SU-DHL-6 (cell line): ENCODE measurements around the gene BLCAP.

Experiments used
- H2AFZ ChIP-seq: fragments of 200-600 bp; sonication (generic); 2 replicates; pipeline ENCODE4 v1.6.1; 2014; ENCODE audit warnings: low read depth, mild to moderate bottlenecking, moderate library complexity, mixed read lengths, antibody characterized with exemption, low read length; ENCODE audit not compliant: severe bottlenecking
- H3F3A ChIP-seq: fragments of 200-600 bp; shearing (Covaris generic); 2 replicates; pipeline ENCODE4 v1.6.0; 2016; ENCODE audit warnings: antibody characterized with exemption, mild to moderate bottlenecking; ENCODE audit not compliant: insufficient read depth
- H3K27ac ChIP-seq: fragments of 200-600 bp; sonication (generic); 2 replicates; pipeline ENCODE4 v1.5.1; 2016; ENCODE audit warnings: low read depth, mild to moderate bottlenecking, low read length, moderate library complexity, mixed read lengths
- H3K27me3 ChIP-seq: fragments of 200-600 bp; sonication (generic), shearing (Covaris generic); 2 replicates; pipeline ENCODE4 v1.6.0; 2014; ENCODE audit warnings: mild to moderate bottlenecking, low read length
- H3K36me3 ChIP-seq: fragments of 200-600 bp; sonication (generic); 2 replicates; pipeline ENCODE4 v1.6.1; 2014; ENCODE audit warnings: mild to moderate bottlenecking, low read length, mixed read lengths
- H3K4me2 ChIP-seq: fragments of 300-600, 200-600 bp; shearing (Covaris generic), sonication (generic); 2 replicates; pipeline ENCODE4 v1.6.0; 2014; ENCODE audit warnings: low read length, low read depth, mild to moderate bottlenecking; ENCODE audit not compliant: poor library complexity, severe bottlenecking
- H3K4me3 ChIP-seq: fragments of 200-600 bp; sonication (generic); 2 replicates; pipeline ENCODE4 v1.5.1; 2014; ENCODE audit warnings: antibody characterized with exemption, low read length, mild to moderate bottlenecking, mixed read lengths; ENCODE audit not compliant: insufficient read depth, poor library complexity, severe bottlenecking
- H3K79me2 ChIP-seq: fragments of 200-600 bp; sonication (generic); 2 replicates; pipeline ENCODE4 v1.6.1; 2014; ENCODE audit warnings: mild to moderate bottlenecking, low read length, moderate library complexity; ENCODE audit not compliant: insufficient read depth
- H3K9ac ChIP-seq: fragments of 200-600 bp; sonication (generic); 2 replicates; pipeline ENCODE4 v1.7.0; 2014; ENCODE audit warnings: mild to moderate bottlenecking, low read length
- H3K9me2 ChIP-seq: fragments of 200-600 bp; sonication (generic); replicated peaks from 2 replicates; pipeline ENCODE4 v1.6.1; 2014; ENCODE audit warnings: low read length; ENCODE audit not compliant: insufficient read depth
- H3K9me3 ChIP-seq: fragments of 200-600 bp; sonication (generic); 2 replicates; pipeline ENCODE4 v1.6.1; 2014; ENCODE audit warnings: low read length, mixed read lengths; ENCODE audit not compliant: insufficient read depth
- H4K20me1 ChIP-seq: fragments of 200-600 bp; sonication (generic); 2 replicates; pipeline ENCODE4 v1.6.1; 2014; ENCODE audit warnings: low read depth, mild to moderate bottlenecking, antibody characterized with exemption, low read length, moderate library complexity, mixed read lengths
- EZH2phosphoT487 ChIP-seq: fragments of 200-600 bp; sonication (generic), shearing (Covaris generic); conservative IDR thresholded peaks from 2 replicates; pipeline ENCODE4 v1.6.1; 2018; ENCODE audit warnings: mild to moderate bottlenecking, antibody characterized with exemption, low read length, moderate library complexity, mixed read lengths
- TF ChIP-seq, protein P1 (sequence below): fragments of 200-600 bp; sonication (generic); IDR thresholded peaks from one replicate; pipeline ENCODE4 v1.5.1; 2017; ENCODE audit warnings: antibody characterized with exemption, mild to moderate bottlenecking, low read length, moderate library complexity; ENCODE audit not compliant: insufficient read depth, poor library complexity, severe bottlenecking

BLCAP gene

DNA sequence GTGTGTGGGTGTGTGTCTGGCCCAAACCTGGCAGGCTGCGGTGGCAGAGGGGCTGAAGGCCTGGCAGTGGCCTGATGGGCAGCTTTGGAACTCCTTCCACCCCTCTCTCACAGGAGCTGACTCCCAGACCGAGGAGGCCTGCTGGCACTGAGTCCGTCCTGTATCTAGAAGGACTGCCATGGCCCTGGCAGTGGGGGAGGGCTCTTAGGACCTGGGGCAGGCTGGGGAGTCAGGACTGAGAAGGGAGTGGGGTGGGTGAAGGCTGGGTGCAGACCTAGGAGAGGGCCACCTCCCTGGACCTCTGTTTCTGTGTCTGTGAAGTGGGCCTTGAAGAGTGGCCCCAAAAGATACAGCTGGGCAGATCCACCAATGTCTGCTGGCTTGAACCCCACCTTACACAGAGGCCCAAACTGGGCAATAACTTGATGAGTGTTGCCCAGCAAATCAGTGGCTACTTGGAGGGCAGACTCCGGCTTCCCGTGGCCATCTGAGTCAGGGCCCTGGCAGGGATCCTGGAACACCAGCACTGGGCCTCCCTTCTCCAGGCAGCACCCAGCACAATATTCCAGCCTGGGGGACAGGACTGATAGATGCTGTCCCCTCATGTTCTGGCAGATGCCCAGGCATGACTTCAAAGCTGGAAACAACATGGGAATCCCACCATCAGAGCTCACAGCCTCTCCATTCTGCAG, 46.7 kb upstream of the BLCAP start:
- Histone ChIP-seq H3K9ac (no peak overlapping the region), H4K20me1 (no peaks in the 10 kb centered on the region), H3F3A (no peaks in the 10 kb centered on the region), H2AFZ (no peak overlapping the region), H3K27me3 (no peaks in the 10 kb centered on the region), H3K9me3 (no peaks in the 10 kb centered on the region), H3K4me3 (no peak overlapping the region), H3K9me2 (no peaks in the 10 kb centered on the region), H3K4me2 (no peak overlapping the region), H3K36me3 (no peaks in the 10 kb centered on the region), H3K79me2 (no peaks in the 10 kb centered on the region), H3K27ac (no peak overlapping the region)
- TF ChIP-seq, protein P1, sequence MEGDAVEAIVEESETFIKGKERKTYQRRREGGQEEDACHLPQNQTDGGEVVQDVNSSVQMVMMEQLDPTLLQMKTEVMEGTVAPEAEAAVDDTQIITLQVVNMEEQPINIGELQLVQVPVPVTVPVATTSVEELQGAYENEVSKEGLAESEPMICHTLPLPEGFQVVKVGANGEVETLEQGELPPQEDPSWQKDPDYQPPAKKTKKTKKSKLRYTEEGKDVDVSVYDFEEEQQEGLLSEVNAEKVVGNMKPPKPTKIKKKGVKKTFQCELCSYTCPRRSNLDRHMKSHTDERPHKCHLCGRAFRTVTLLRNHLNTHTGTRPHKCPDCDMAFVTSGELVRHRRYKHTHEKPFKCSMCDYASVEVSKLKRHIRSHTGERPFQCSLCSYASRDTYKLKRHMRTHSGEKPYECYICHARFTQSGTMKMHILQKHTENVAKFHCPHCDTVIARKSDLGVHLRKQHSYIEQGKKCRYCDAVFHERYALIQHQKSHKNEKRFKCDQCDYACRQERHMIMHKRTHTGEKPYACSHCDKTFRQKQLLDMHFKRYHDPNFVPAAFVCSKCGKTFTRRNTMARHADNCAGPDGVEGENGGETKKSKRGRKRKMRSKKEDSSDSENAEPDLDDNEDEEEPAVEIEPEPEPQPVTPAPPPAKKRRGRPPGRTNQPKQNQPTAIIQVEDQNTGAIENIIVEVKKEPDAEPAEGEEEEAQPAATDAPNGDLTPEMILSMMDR, result no peak
- no peak for TF ChIP-seq EZH2phosphoT487

DNA sequence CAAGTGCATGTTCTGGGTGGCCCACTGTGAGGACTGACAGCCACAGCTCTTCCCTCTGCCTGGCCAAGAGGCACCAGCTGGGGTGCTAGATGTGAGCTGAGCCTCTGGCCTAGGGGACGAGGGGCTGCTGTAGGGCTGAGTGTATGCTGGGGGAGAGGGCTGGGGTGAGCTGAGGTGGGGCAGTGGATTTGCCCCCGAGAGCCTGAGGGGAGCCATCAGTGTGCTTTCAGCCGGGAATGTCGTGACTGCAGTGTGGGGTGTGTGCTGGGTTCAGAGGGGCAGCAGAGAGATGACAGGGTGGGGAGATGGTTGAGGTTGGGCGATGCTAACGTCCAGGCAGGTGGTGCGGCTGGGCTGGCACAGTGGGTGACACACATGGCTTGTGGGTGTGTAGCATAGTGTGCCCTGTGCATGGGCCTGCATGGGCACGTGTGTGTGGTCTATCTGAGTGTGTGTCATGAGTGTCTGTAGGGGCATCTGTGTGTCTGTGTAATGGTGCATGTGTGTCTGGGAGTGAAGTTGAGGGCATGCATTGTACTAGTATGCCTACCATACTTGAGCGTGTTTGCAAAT, 46.0 kb upstream of the BLCAP start:
- Histone ChIP-seq H3K4me2 (no peak overlapping the region), H3K27ac (no peak overlapping the region), H4K20me1 (no peaks in the 10 kb centered on the region), H3K9ac (no peak overlapping the region), H3K9me2 (no peaks in the 10 kb centered on the region), H3K9me3 (no peaks in the 10 kb centered on the region), H3K27me3 (no peaks in the 10 kb centered on the region), H2AFZ (no peak overlapping the region), H3K36me3 (no peaks in the 10 kb centered on the region), H3F3A (no peaks in the 10 kb centered on the region), H3K79me2 (no peaks in the 10 kb centered on the region), H3K4me3 (no peak overlapping the region)
- TF ChIP-seq, protein P1, result no peak
- TF ChIP-seq EZH2phosphoT487, result no peak

DNA sequence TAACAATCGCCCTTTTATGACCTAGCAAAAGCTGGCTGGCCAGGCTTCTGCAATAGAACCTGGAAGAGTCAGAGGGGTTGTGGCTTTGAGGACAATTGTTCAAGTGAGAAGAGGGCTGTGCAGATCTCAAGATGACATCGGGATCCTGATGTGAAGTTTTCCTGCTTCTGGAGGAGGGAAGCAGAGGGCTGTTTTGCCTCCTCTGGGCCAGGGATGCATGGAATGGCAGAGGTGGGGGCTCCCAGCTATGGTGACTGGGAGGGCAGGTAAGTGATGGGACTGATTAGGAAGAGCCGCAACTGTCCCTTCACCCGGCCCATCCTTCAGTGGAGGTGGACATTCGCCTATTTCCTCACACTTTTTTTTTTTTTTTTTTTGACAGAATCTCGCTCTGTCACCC, 43.4 kb upstream of the BLCAP start:
- H3K36me3 ChIP-seq, result no peaks in the 10 kb centered on the region
- H3K4me2 ChIP-seq, result no peak overlapping the region
- H3K27ac ChIP-seq, result no peak overlapping the region
- no peak for TF ChIP-seq EZH2phosphoT487
- TF ChIP-seq, protein P1, result no peak
- H4K20me1 ChIP-seq, result no peaks in the 10 kb centered on the region
- H3K4me3 ChIP-seq, result no peak overlapping the region
- H3K9me3 ChIP-seq, result no peaks in the 10 kb centered on the region
- H3K27me3 ChIP-seq, result no peaks in the 10 kb centered on the region
- no peak overlapping the region for H3K9ac ChIP-seq
- no peaks in the 10 kb centered on the region for H3K9me2 ChIP-seq
- no peaks in the 10 kb centered on the region for H3K79me2 ChIP-seq
- no peaks in the 10 kb centered on the region for H3F3A ChIP-seq
- no peak overlapping the region for H2AFZ ChIP-seq
